GM23338 (cell line): Measurements from ENCODE around the gene APRT.

Source experiments
- EZH2 ChIP-seq: fragments of 200-600 bp; sonication (generic); IDR thresholded peaks from one replicate; pipeline ENCODE4 v1.8.0; 2017; ENCODE audit warnings: antibody characterized with exemption, mild to moderate bottlenecking, low read depth; ENCODE audit not compliant: unreplicated experiment
- POLR2AphosphoS5 ChIP-seq: IDR thresholded peaks from 2 replicates; pipeline ENCODE4 v1.6.1; 2016; ENCODE audit warnings: antibody characterized with exemption, low read depth
- TF ChIP-seq, protein P1 (sequence below), 2 experiments: fragments of 200-600 bp in 1 of 2; sonication (generic) in 1 of 2; conservative IDR thresholded peaks; 2 replicates each; pipeline versions ENCODE4 v1.5.1 to v1.6.1; 2016 to 2017; ENCODE audit warnings: antibody characterized with exemption in 2 of 2, low read depth in 2 of 2, mild to moderate bottlenecking in 2 of 2, moderate library complexity in 1 of 2
- TF ChIP-seq, protein P2 (sequence below): IDR thresholded peaks from one replicate; pipeline ENCODE4 v1.6.1; 2018; ENCODE audit warnings: antibody characterized with exemption; ENCODE audit not compliant: unreplicated experiment

DNA sequence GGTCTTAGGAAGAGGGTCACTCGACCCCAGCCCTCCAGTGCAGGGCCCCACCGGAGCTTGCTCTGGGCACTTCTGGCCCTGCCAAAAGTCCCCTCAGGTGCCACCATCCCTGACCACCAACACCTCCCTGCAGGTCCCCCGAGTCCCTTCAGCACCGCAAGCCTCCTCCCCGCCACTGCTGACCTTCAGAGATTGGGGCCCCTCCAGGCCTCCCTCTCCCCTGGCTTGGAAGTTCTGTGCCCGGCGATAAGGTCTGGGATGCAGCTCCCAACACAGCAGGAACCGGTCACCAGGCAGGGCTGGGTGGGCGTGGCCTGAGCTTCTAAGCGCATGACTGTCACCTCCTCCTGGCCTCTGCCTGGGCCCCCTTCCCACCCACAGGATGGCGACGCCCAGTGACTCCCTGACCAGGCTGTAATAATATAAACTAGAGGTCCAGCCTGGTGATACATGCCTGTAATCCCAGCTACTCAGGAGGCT lies 37.9 kb downstream of the APRT start:
- TF ChIP-seq POLR2AphosphoS5 (no peak), EZH2 (no peak)
- TF ChIP-seq, protein P1, sequence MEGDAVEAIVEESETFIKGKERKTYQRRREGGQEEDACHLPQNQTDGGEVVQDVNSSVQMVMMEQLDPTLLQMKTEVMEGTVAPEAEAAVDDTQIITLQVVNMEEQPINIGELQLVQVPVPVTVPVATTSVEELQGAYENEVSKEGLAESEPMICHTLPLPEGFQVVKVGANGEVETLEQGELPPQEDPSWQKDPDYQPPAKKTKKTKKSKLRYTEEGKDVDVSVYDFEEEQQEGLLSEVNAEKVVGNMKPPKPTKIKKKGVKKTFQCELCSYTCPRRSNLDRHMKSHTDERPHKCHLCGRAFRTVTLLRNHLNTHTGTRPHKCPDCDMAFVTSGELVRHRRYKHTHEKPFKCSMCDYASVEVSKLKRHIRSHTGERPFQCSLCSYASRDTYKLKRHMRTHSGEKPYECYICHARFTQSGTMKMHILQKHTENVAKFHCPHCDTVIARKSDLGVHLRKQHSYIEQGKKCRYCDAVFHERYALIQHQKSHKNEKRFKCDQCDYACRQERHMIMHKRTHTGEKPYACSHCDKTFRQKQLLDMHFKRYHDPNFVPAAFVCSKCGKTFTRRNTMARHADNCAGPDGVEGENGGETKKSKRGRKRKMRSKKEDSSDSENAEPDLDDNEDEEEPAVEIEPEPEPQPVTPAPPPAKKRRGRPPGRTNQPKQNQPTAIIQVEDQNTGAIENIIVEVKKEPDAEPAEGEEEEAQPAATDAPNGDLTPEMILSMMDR (conservative IDR thresholded peaks at IDR 0.05; ENCODE audit: low read depth in 2 of 2) = no peak
- TF ChIP-seq, protein P2, sequence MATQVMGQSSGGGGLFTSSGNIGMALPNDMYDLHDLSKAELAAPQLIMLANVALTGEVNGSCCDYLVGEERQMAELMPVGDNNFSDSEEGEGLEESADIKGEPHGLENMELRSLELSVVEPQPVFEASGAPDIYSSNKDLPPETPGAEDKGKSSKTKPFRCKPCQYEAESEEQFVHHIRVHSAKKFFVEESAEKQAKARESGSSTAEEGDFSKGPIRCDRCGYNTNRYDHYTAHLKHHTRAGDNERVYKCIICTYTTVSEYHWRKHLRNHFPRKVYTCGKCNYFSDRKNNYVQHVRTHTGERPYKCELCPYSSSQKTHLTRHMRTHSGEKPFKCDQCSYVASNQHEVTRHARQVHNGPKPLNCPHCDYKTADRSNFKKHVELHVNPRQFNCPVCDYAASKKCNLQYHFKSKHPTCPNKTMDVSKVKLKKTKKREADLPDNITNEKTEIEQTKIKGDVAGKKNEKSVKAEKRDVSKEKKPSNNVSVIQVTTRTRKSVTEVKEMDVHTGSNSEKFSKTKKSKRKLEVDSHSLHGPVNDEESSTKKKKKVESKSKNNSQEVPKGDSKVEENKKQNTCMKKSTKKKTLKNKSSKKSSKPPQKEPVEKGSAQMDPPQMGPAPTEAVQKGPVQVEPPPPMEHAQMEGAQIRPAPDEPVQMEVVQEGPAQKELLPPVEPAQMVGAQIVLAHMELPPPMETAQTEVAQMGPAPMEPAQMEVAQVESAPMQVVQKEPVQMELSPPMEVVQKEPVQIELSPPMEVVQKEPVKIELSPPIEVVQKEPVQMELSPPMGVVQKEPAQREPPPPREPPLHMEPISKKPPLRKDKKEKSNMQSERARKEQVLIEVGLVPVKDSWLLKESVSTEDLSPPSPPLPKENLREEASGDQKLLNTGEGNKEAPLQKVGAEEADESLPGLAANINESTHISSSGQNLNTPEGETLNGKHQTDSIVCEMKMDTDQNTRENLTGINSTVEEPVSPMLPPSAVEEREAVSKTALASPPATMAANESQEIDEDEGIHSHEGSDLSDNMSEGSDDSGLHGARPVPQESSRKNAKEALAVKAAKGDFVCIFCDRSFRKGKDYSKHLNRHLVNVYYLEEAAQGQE = no peak
